ENCODE measurements around the gene KRT8.

KRT8 gene

GRCh38 chr12:52942901-52943181 lies 38.0 kb upstream of the KRT8 start:
- peaks cover 13% of the 10 kb centered on the region for H3K27me3 Mint-ChIP-seq (ENCODE audit: low read depth)

GRCh38 chr12:52942066-52942900 lies 37.4 kb upstream of the KRT8 start:
- H3K27me3 Mint-ChIP-seq (ENCODE audit: low read depth): peaks cover 13% of the 10 kb centered on the region
- no peak overlapping the region for H3K27ac Mint-ChIP-seq
- H3K4me3 Mint-ChIP-seq: no peak overlapping the region
- H3K9me3 Mint-ChIP-seq: no peaks in the 10 kb centered on the region
- H3K4me1 Mint-ChIP-seq (ENCODE audit: low read depth): no peaks in the 10 kb centered on the region
- no peaks in the 10 kb centered on the region for H3K36me3 Mint-ChIP-seq (ENCODE audit: low read depth)

More at GRCh38 chr12:52942901-52943181, 38.0 kb upstream of the KRT8 start:
- no peaks in the 10 kb centered on the region for H3K36me3 Mint-ChIP-seq (ENCODE audit: low read depth)
- no peaks in the 10 kb centered on the region for H3K9me3 Mint-ChIP-seq
- no peak overlapping the region for H3K4me3 Mint-ChIP-seq
- H3K4me1 Mint-ChIP-seq (ENCODE audit: low read depth): no peaks in the 10 kb centered on the region
- H3K27ac Mint-ChIP-seq: no peak overlapping the region

- H3K4me1 Mint-ChIP-seq (ENCODE audit: low read depth): peaks cover 4% of the 10 kb centered on the region
- H3K27me3 Mint-ChIP-seq (ENCODE audit: low read depth): peaks cover 3% of the 10 kb centered on the region
- no peak overlapping the region for H3K4me3 Mint-ChIP-seq
- H3K9me3 Mint-ChIP-seq: no peaks in the 10 kb centered on the region
- no peaks in the 10 kb centered on the region for H3K36me3 Mint-ChIP-seq (ENCODE audit: low read depth)
- H3K27ac Mint-ChIP-seq: no peak overlapping the region
Measured at GRCh38 chr12:52929538-52929937, 24.7 kb upstream of the KRT8 start.

- Mint-ChIP-seq H3K27ac (no peak overlapping the region), H3K27me3 (ENCODE audit: low read depth) (peaks cover 3% of the 10 kb centered on the region), H3K4me3 (no peak overlapping the region), H3K9me3 (no peaks in the 10 kb centered on the region), H3K4me1 (ENCODE audit: low read depth) (peaks cover 4% of the 10 kb centered on the region), H3K36me3 (ENCODE audit: low read depth) (no peaks in the 10 kb centered on the region)
Measured at GRCh38 chr12:52927964-52928363, 23.1 kb upstream of the KRT8 start.

GRCh38 chr12:52926596-52927234 lies 21.8 kb upstream of the KRT8 start:
- no peaks in the 10 kb centered on the region for H3K9me3 Mint-ChIP-seq
- H3K27ac Mint-ChIP-seq: no peak overlapping the region
- H3K36me3 Mint-ChIP-seq (ENCODE audit: low read depth): no peaks in the 10 kb centered on the region
- H3K27me3 Mint-ChIP-seq (ENCODE audit: low read depth): peaks cover 3% of the 10 kb centered on the region
- no peak overlapping the region for H3K4me3 Mint-ChIP-seq
- H3K4me1 Mint-ChIP-seq (ENCODE audit: low read depth): peaks cover 4% of the 10 kb centered on the region

- no peaks in the 10 kb centered on the region for H3K9me3 Mint-ChIP-seq
- H3K27ac Mint-ChIP-seq: no peak overlapping the region
- H3K36me3 Mint-ChIP-seq (ENCODE audit: low read depth): no peaks in the 10 kb centered on the region
- H3K4me3 Mint-ChIP-seq: no peak overlapping the region
- H3K27me3 Mint-ChIP-seq (ENCODE audit: low read depth): peaks cover 3% of the 10 kb centered on the region
- peaks cover 4% of the 10 kb centered on the region for H3K4me1 Mint-ChIP-seq (ENCODE audit: low read depth)
Measured at GRCh38 chr12:52925717-52926595, 21.1 kb upstream of the KRT8 start.

- peaks cover 4% of the 10 kb centered on the region for H3K4me1 Mint-ChIP-seq (ENCODE audit: low read depth)
- H3K4me3 Mint-ChIP-seq: no peak overlapping the region
- H3K9me3 Mint-ChIP-seq: no peaks in the 10 kb centered on the region
- no peaks in the 10 kb centered on the region for H3K27me3 Mint-ChIP-seq (ENCODE audit: low read depth)
- no peaks in the 10 kb centered on the region for H3K36me3 Mint-ChIP-seq (ENCODE audit: low read depth)
- no peak overlapping the region for H3K27ac Mint-ChIP-seq
Measured at GRCh38 chr12:52924764-52925716, 20.2 kb upstream of the KRT8 start.

GRCh38 chr12:52921488-52922165 lies 16.8 kb upstream of the KRT8 start:
- H3K27ac Mint-ChIP-seq: no peak overlapping the region
- peaks cover 4% of the 10 kb centered on the region for H3K4me1 Mint-ChIP-seq (ENCODE audit: low read depth)
- H3K27me3 Mint-ChIP-seq (ENCODE audit: low read depth): peaks cover 12% of the 10 kb centered on the region
- no peaks in the 10 kb centered on the region for H3K36me3 Mint-ChIP-seq (ENCODE audit: low read depth)
- no peaks in the 10 kb centered on the region for H3K9me3 Mint-ChIP-seq
- no peak overlapping the region for H3K4me3 Mint-ChIP-seq

GRCh38 chr12:52920937-52921336 lies 16.1 kb upstream of the KRT8 start:
- Mint-ChIP-seq H3K27me3 (ENCODE audit: low read depth) (peaks cover 12% of the 10 kb centered on the region), H3K36me3 (ENCODE audit: low read depth) (no peaks in the 10 kb centered on the region), H3K9me3 (no peaks in the 10 kb centered on the region), H3K27ac (no peak overlapping the region), H3K4me3 (no peak overlapping the region), H3K4me1 (ENCODE audit: low read depth) (peaks cover 4% of the 10 kb centered on the region)

GRCh38 chr12:52918784-52919183 lies 13.9 kb upstream of the KRT8 start:
- H3K9me3 Mint-ChIP-seq: no peaks in the 10 kb centered on the region
- no peaks in the 10 kb centered on the region for H3K36me3 Mint-ChIP-seq (ENCODE audit: low read depth)
- H3K27ac Mint-ChIP-seq: no peak overlapping the region
- peaks cover 15% of the 10 kb centered on the region for H3K27me3 Mint-ChIP-seq (ENCODE audit: low read depth)
- no peaks in the 10 kb centered on the region for H3K4me1 Mint-ChIP-seq (ENCODE audit: low read depth)
- H3K4me3 Mint-ChIP-seq: no peak overlapping the region

- Mint-ChIP-seq H3K4me3 (no peak overlapping the region), H3K27ac (no peak overlapping the region), H3K27me3 (ENCODE audit: low read depth) (peaks cover 15% of the 10 kb centered on the region), H3K36me3 (ENCODE audit: low read depth) (no peaks in the 10 kb centered on the region), H3K4me1 (ENCODE audit: low read depth) (no peaks in the 10 kb centered on the region), H3K9me3 (no peaks in the 10 kb centered on the region)
Measured at GRCh38 chr12:52918351-52918750, 13.5 kb upstream of the KRT8 start.

GRCh38 chr12:52917800-52918199 lies 12.9 kb upstream of the KRT8 start:
- H3K4me1 Mint-ChIP-seq (ENCODE audit: low read depth): no peaks in the 10 kb centered on the region
- H3K27me3 Mint-ChIP-seq (ENCODE audit: low read depth): peaks cover 15% of the 10 kb centered on the region
- H3K9me3 Mint-ChIP-seq: no peaks in the 10 kb centered on the region
- no peak overlapping the region for H3K27ac Mint-ChIP-seq
- H3K4me3 Mint-ChIP-seq: no peak overlapping the region
- no peaks in the 10 kb centered on the region for H3K36me3 Mint-ChIP-seq (ENCODE audit: low read depth)

GRCh38 chr12:52916216-52916615 lies 11.3 kb upstream of the KRT8 start:
- no peaks in the 10 kb centered on the region for H3K9me3 Mint-ChIP-seq
- no peaks in the 10 kb centered on the region for H3K36me3 Mint-ChIP-seq (ENCODE audit: low read depth)
- peaks cover 15% of the 10 kb centered on the region for H3K27me3 Mint-ChIP-seq (ENCODE audit: low read depth)
- H3K4me1 Mint-ChIP-seq (ENCODE audit: low read depth): no peaks in the 10 kb centered on the region
- H3K4me3 Mint-ChIP-seq: no peak overlapping the region
- H3K27ac Mint-ChIP-seq: no peak overlapping the region

All from T-helper 1 cell treated with Interleukin-12 subunit alpha and Interleukin-12 subunit beta and Interleukin-4 antibody, amounts not matched to agents 30 μg/mL and 1 μg/mL, for 36 hours (primary cell).